A673 (cell line): Measurements from ENCODE around the gene GCC2.

ENCODE experiments used
- EZH2 ChIP-seq: fragments of 200-600 bp; sonication (generic); IDR thresholded peaks from 2 replicates; pipeline ENCODE4 v1.6.1; 2017; ENCODE audit warnings: borderline replicate concordance, low read depth, mild to moderate bottlenecking, mixed read lengths, antibody characterized with exemption, low read length; ENCODE audit not compliant: poor library complexity, severe bottlenecking
- TF ChIP-seq, protein P1 (sequence below): fragments of 300-800, 200-600 bp; sonication (generic); conservative IDR thresholded peaks from 2 replicates; pipeline ENCODE4 v1.5.1; 2017; ENCODE audit warnings: low read depth, mild to moderate bottlenecking, antibody characterized with exemption, low read length, moderate library complexity, mixed read lengths

GRCh38 chr2:108477099-108477498, 28.1 kb downstream of the GCC2 start:
- TF ChIP-seq, protein P1, sequence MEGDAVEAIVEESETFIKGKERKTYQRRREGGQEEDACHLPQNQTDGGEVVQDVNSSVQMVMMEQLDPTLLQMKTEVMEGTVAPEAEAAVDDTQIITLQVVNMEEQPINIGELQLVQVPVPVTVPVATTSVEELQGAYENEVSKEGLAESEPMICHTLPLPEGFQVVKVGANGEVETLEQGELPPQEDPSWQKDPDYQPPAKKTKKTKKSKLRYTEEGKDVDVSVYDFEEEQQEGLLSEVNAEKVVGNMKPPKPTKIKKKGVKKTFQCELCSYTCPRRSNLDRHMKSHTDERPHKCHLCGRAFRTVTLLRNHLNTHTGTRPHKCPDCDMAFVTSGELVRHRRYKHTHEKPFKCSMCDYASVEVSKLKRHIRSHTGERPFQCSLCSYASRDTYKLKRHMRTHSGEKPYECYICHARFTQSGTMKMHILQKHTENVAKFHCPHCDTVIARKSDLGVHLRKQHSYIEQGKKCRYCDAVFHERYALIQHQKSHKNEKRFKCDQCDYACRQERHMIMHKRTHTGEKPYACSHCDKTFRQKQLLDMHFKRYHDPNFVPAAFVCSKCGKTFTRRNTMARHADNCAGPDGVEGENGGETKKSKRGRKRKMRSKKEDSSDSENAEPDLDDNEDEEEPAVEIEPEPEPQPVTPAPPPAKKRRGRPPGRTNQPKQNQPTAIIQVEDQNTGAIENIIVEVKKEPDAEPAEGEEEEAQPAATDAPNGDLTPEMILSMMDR = no peak
- TF ChIP-seq EZH2 = no peak
